Activated CD8-positive, alpha-beta memory T cell treated with anti-CD3 and anti-CD28 coated beads, Interleukin-2, amount 50 U/mL, for 1 hour (primary cell): ENCODE measurements around the gene TUBB4A.
"Not testable (repeated sequence)": the region's sequence is repeated elsewhere in the genome, so short reads cannot be mapped to it uniquely, and the experiment has no call there.

Experiments
- DNase-seq: peaks from one replicate; pipeline ENCODE4 v3.0.0-alpha.2; 2020; ENCODE audit errors: extremely low read depth

TUBB4A gene

GRCh38 chr19:6501740-6502648 is at the start of gene TUBB4A:
Gene TUBB4A, minus strand, starts transcription at chr19:6502309. Its CDS starts 97 bp downstream, at chr19:6502212.
- DNase-seq = no peak

- DNase-seq = no peak
Measured at GRCh38 chr19:6551091-6551490, 49.0 kb upstream of the TUBB4A start.

GRCh38 chr19:6550679-6551078 is 48.6 kb upstream of the TUBB4A start:
- DNase-seq = not testable (repeated sequence)

GRCh38 chr19:6543866-6544347 is 41.8 kb upstream of the TUBB4A start:
- no peak for DNase-seq

- DNase-seq = no peak
Measured at GRCh38 chr19:6540918-6541689, 39.0 kb upstream of the TUBB4A start.

- no peak for DNase-seq
Measured at GRCh38 chr19:6539514-6539913, 37.4 kb upstream of the TUBB4A start.

GRCh38 chr19:6535558-6536137 is 33.5 kb upstream of the TUBB4A start:
- DNase-seq = no peak

- no peak for DNase-seq
Measured at GRCh38 chr19:6534451-6535093, 32.5 kb upstream of the TUBB4A start.

- DNase-seq = no peak
Measured at GRCh38 chr19:6533746-6534418, 31.8 kb upstream of the TUBB4A start.

- no peak for DNase-seq
Measured at GRCh38 chr19:6533000-6533328, 30.9 kb upstream of the TUBB4A start.

GRCh38 chr19:6532244-6532999 is 30.3 kb upstream of the TUBB4A start:
- no peak for DNase-seq

GRCh38 chr19:6531956-6532243 is 29.8 kb upstream of the TUBB4A start:
- no peak for DNase-seq

GRCh38 chr19:6531163-6531955 is 29.2 kb upstream of the TUBB4A start:
- DNase-seq = no peak

- peak; percentile 70 for DNase-seq
Measured at GRCh38 chr19:6530386-6531162, 28.5 kb upstream of the TUBB4A start, which contains the start of gene TNFSF9. Gene TNFSF9, plus strand, starts transcription at chr19:6531026. Its CDS starts 11 bp downstream, at chr19:6531037.

GRCh38 chr19:6529937-6530385 is 27.9 kb upstream of the TUBB4A start:
- no peak for DNase-seq

GRCh38 chr19:6529351-6529750 is 27.2 kb upstream of the TUBB4A start:
- DNase-seq = no peak

GRCh38 chr19:6528544-6529121 is 26.5 kb upstream of the TUBB4A start:
- no peak for DNase-seq

- no peak for DNase-seq
Measured at GRCh38 chr19:6527893-6528543, 25.9 kb upstream of the TUBB4A start.
